HepG2 (cell line): ENCODE data around the gene SPG7. TPM values are rescaled to one million over a fixed set of nuclear protein-coding genes. Genes with fewer than 3 reads are reported as not detected.

ENCODE experiments used
- ATF2 ChIP-seq: sonication (generic); formaldehyde crosslinking; IDR thresholded peaks from 2 replicates; pipeline ENCODE4 v1.4.0; 2020; ENCODE audit warnings: missing genetic modification reagents
- BCLAF1 ChIP-seq: fragments of 450-650 bp; IDR thresholded peaks from 2 replicates; pipeline ENCODE4 v1.6.1; 2017; ENCODE audit warnings: mild to moderate bottlenecking
- BRD4 ChIP-seq: sonication (generic); formaldehyde crosslinking; IDR thresholded peaks from 2 replicates; pipeline ENCODE4 v1.4.0; 2020; ENCODE audit warnings: missing genetic modification reagents
- FUBP1 ChIP-seq: sonication (generic); formaldehyde crosslinking; IDR thresholded peaks from 2 replicates; pipeline ENCODE4 v1.5.1; 2020; ENCODE audit warnings: missing genetic modification reagents, mild to moderate bottlenecking, borderline replicate concordance
- KLF12 ChIP-seq: sonication (generic); formaldehyde crosslinking; IDR thresholded peaks from 2 replicates; pipeline ENCODE4 v1.4.0; 2020; ENCODE audit warnings: missing genetic modification reagents, borderline replicate concordance
- MAX ChIP-seq: IDR thresholded peaks from 2 replicates; pipeline ENCODE4 v1.6.1; 2012; ENCODE audit warnings: inconsistent platforms
- MYC ChIP-seq: sonication (generic); formaldehyde crosslinking; IDR thresholded peaks from 2 replicates; pipeline ENCODE4 v1.9.0; 2021; ENCODE audit warnings: missing genetic modification reagents, borderline replicate concordance
- SIN3A ChIP-seq: IDR thresholded peaks from 2 replicates; pipeline ENCODE4 v1.6.1; 2011; ENCODE audit warnings: low read depth, mild to moderate bottlenecking, control low read depth, low read length, borderline replicate concordance
- SUZ12 ChIP-seq: fragments of 150-350 bp; IDR thresholded peaks from 2 replicates; pipeline ENCODE4 v1.6.1; 2014; ENCODE audit warnings: low read depth, low read length
- ZHX2 ChIP-seq, 2 experiments: sonication (generic) in 1 of 2; formaldehyde crosslinking in 1 of 2; IDR thresholded peaks; 2 replicates each; pipeline versions ENCODE4 v1.6.1 to v1.9.0; 2014 to 2022; ENCODE audit warnings: antibody characterized with exemption in 1 of 2, borderline replicate concordance in 1 of 2, inconsistent platforms in 1 of 2, low read depth in 1 of 2, missing genetic modification reagents in 1 of 2
- ZNF256 ChIP-seq: sonication (generic); formaldehyde crosslinking; conservative IDR thresholded peaks from 2 replicates; pipeline ENCODE4 v1.4.0; 2020; ENCODE audit warnings: missing genetic modification reagents
- ZNF574 ChIP-seq: sonication (generic); formaldehyde crosslinking; IDR thresholded peaks from 2 replicates; pipeline ENCODE4 v1.4.0; 2020; ENCODE audit warnings: missing genetic modification reagents
- polyA plus RNA-seq, 8 experiments: library from polyadenylated mRNA; depleted of rRNA in 3 of 8; stranded (reverse) in 7 of 8; unstranded in 1 of 8; fragments of >200 nt; fragmentation: Illumina TruSeq in 4 of 8; extraction: Trizol in 4 of 8; gene quantifications; 2 replicates each; pipeline versions ENCODE4 v1.2.1 to v1.2.3, GENCODE V29; 2011 to 2016; ENCODE audit warnings: low read depth in 4 of 8, missing spikeins in 1 of 8, mixed read lengths in 1 of 8; ENCODE audit not compliant: insufficient read depth in 1 of 8
- total RNA-seq, 5 experiments: library from RNA; depleted of rRNA; stranded (reverse); fragments of >200 nt; fragmentation: Illumina TruSeq; extraction: Trizol; gene quantifications; 2 replicates each; pipeline ENCODE4 v1.2.3, GENCODE V29; 2016; ENCODE audit warnings: low read depth in 1 of 5

The SPG7 gene
- total and polyA plus RNA-seq, 2 of the 13 experiments (the other 11 are each of a cell fraction or from before 2014, with no cell fraction given), result 66.0 to 136 TPM

GRCh38 chr16:89545831-89546574 lies 37.8 kb downstream of the SPG7 start (continued):
- TF ChIP-seq ZNF574 (CRISPR knock-in tag), result peak; percentile 36; the same call in 1 of the 2 replicates
- no peak for TF ChIP-seq BCLAF1
- TF ChIP-seq ZHX2 (IDR thresholded peaks at IDR 0.05; ENCODE audit: low read depth), result no peak
- no peak for TF ChIP-seq ZHX2 (CRISPR knock-in tag; IDR thresholded peaks at IDR 0.05; ENCODE audit: borderline replicate concordance)
- no peak for TF ChIP-seq FUBP1 (CRISPR knock-in tag)
- no peak for TF ChIP-seq ATF2 (CRISPR knock-in tag)
- TF ChIP-seq MAX, result no peak
- TF ChIP-seq BRD4, result no peak
- TF ChIP-seq MYC (CRISPR knock-in tag), result 0 out of 2 replicates have a peak, but pooled peaks have one; percentile 41
- TF ChIP-seq KLF12, result peak; percentile 48; the same call in 1 of the 2 replicates
- no peak for TF ChIP-seq SIN3A
- TF ChIP-seq SUZ12, result no peak
- TF ChIP-seq ZNF256 (CRISPR knock-in tag), result no peak
